Glomerular visceral epithelial cell (primary cell): ENCODE data around the gene PCED1B.
A peak's percentile ranks its signal among the peaks of the same experiment; 100 is the strongest.
"Not testable (repeated sequence)": the region's sequence is repeated elsewhere in the genome, so short reads cannot be mapped to it uniquely, and the experiment has no call there.

Source experiments
- DNase-seq: peaks from one replicate; pipeline ENCODE4 v3.0.0-alpha.2; 2016; ENCODE audit errors: extremely low spot score

PCED1B gene

DNA sequence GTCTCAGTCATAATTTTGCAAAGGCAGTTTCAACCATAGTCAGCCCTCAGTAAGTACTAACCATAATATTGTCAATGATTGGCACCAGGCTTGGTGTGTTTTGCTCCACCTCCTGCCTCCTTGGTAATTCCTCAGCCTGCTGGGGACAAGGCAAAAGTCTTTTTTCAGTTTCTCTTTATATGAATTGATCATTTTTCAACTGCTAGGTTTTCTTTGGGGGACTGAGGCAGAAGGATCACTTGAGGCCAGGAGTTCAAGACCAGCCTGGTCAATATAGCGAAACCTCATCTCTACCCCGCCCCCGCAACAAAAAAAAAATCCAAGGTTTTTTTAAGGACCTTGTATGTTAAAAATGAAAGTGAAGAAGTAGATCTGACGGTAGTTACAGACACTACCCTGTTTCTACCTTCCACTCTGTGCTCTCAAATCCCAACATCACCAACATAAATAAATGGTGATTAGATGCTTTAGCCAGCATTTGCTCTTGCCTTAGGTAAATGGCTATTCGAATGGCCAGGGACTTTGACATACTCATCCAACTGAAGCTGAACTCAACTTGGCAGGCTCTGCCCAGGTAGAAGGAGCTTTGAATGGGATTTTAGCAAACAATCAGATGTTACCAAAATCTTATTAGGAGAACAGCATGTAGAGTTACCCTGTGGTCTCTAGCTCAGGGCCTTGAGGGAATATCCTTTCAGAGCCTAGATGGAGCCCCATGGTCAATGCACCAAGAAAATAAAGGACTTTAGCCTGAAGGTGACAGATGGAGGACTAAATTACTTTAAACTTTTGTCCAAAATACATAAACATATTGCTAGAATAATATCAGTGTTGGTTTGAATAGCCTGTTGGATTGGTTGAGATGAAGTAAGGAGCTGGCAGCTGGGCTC lies 127.3 kb downstream of the PCED1B start:
- DNase-seq, result no peak

DNA sequence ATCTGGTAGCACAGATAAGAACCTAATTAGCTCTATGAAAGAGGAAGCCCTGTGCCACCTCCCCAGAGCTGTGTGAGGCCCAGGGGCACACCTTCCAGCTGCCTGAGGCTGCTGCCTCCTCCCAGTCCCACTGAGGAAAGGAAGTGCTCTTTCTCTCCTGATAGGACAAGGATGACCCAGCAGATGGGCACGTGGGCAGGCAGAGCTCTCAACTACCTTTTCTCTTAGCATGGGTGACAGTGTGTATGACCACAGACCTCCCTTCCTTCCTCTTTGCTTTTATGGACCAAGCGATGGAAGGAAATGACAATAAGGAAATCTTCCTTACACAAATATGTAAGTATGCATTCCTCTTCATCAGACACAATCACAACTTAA lies 127.9 kb downstream of the PCED1B start:
- no peak for DNase-seq

DNA sequence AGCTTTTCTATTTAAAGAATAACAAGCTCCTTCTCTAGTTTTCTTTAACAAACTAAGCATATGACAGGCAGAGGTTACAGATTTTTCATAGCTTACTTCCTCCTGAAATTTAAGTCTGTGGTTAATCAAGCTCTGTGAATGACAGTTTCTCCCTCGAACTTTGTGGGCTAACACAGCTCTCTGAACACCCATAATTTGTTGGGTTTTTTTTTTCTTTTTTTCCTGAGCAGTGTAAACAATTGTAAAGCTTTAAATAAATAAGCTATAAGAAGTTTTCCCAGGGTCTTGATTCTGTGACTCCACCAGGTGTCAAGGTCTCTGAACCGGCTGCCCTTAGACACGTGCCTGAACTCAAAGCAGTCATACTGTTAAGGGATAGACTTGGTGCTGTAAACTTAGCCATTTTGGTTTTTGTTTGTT lies 128.4 kb downstream of the PCED1B start:
- DNase-seq, result peak; percentile 10

DNA sequence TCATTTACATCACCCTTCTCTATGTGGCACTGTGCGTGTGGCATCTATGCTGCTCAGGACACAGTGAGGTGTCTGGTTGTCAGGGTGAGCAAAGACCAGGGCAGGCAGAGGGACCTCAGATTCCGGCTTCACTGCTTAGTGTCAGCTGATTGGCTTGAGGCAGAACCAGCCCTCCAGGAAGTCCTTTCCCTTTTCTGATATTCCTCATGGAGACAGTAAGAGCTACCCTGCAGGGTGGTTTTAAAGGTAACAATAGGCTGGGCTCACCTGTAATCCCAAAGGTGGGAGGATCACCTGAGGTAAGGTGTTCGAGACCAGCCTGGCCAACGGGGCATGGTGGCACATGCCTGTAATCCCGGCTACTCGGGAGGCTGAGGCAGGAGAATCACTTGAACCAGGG lies 129.6 kb downstream of the PCED1B start:
- DNase-seq, result no peak

DNA sequence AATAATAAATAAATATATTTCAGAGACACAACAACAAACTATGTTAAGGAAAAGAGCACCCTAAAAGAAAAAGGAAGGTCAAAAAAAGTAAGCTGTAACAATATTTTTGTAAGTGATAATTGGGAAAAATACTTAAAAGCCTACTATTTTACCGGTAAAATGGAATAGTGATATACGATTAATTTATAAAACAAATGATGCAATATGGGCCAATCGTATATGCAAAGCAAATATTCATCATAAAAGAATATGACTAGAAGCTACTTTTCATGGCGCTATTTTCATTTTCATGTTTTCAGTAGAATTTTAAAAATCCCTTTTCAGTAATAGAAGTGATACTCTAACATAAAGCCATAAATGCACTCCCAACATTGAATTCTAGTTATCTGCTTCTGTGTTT lies 131.4 kb downstream of the PCED1B start:
- no peak for DNase-seq

DNA sequence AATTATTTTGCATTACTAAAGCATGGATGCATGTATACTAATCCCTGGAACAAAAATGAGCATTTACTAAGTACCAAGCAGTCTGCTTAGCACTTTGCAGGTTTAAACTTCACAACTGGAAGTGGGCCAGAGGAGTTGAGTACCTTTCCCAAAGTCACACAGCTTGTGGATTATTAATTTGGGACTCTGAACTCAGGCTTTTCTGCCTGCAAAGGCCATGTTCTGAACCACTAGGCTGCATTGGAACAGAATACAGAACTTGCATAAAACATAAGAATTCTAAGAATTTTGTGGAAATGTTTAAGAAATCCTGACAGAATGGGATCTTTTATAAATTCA lies 133.2 kb downstream of the PCED1B start:
- DNase-seq, result no peak

DNA sequence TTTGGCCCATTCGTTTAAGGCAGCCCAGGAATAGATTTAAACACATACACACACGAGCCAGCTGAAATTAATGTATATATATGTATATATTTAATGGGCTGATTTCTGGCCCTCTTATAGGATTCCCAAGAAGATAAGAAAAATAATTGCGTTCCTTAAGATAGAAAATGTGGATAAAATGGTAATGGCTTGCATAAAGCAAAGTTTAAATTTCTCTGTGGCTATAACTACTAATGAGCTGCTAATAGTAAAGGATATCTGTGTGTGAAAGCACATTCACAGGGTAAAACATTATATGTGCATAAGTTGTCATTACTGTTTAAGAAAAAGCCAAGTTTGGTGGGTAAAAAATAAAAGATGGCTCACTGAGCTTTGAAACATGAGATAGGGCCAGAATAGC lies 134.0 kb downstream of the PCED1B start:
- DNase-seq, result no peak

DNA sequence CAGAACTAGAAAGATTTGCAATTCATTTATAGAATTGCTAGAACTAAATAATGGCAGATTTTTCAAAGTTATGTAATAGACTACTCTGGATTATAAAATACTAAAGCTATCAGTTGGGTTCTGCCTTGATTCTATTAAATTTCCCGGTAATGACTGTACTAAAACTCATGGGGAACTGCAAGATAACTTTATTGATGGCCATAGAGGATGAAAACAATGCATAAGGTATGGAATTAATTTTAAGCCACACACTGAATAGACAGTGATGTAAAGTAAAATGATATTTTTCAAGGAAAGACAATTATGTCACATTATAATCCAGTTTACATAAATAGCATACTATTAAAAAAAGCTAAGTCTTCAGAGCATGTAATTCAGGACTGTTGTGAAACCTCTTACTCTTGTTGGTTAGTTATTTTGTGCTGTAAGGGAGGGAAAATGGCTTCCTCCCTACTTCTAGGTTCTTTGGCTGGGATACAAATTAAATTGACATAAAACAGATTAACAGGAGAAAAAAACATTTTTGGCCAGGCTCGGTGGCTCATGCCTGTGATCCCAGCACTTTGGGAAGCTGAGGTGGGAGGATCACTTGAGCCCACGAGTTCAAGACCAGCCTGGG lies 134.7 kb downstream of the PCED1B start:
- DNase-seq, result no peak

DNA sequence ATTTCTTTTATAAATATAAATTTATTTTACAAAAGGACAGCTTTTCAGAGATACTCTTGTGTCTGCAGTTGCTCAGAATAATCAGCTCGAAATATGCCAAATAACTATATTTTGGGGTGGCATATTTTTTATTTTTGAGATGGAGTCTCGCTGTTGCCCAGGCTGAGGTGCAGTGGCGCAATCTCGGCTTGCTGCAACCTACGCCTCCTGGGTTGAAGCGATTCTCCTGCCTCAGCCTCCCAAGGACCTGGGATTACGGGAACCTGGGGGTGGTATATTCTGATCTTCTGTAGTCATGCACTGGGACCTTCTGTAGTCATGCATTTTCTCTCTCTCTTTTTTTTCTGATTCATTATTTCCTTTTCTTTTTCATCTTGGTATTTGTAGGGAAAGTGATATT lies 135.3 kb downstream of the PCED1B start:
- no peak for DNase-seq

DNA sequence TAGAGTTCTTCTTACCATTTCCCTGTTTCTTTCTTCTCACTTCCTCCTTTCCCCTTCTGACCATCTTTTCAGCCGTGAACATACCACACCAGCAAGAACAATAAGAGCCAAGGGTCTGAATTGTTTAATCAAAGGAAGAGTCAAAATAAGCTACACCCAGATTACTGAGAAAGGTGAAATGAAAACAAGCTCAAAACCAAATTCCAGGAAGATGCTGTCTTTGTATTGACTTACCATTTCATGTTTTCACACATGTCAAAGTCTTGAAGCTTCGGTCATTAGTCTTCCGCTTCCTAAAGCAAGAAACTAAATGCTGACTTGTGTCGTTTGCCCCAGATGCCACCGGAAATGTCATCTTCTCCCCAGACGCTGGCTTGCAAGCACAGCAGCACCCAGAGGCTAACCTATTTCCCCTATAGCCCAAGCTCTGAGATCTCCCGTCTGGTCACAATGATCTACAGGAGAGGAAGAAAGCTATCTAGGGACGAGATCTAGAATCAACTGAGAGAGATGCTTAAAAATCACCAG lies 136.8 kb downstream of the PCED1B start:
- no peak for DNase-seq

DNA sequence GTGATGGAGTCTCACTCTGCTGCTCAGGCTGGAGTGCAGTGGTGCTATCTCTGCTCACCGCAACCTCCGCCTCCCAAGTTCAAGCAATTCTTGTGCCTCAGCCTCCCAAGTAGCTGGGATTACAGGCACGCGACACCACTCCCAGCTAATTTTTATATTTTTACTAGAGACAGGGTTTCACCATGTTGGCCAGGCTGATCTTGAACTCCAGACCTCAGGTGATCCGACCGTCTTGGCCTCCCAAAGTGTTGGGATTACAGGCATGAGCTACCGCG lies 138.1 kb downstream of the PCED1B start:
- not testable (repeated sequence) for DNase-seq

DNA sequence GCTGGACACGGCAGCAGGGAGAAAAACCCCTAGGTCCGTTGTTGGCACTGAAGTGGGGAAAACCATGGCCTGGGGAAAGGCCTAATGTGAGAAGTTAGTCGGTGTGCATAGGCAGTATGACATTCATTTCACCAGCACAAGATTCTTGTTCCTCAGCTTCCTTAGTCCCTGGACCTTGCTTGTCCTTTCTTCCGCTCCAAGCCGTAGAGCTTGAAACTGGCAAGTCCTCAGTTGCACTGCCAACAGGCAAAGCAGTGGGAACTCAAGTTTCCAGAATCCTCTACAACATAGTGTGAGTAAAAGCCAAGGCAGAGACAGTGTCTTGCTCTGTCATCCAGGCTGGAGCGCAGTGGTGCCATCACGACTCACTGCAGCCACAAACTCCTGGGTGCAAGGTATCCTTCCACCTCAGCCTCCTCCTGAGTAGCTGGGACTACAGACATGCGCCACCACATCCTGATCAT lies 138.8 kb downstream of the PCED1B start:
- DNase-seq, result no peak

DNA sequence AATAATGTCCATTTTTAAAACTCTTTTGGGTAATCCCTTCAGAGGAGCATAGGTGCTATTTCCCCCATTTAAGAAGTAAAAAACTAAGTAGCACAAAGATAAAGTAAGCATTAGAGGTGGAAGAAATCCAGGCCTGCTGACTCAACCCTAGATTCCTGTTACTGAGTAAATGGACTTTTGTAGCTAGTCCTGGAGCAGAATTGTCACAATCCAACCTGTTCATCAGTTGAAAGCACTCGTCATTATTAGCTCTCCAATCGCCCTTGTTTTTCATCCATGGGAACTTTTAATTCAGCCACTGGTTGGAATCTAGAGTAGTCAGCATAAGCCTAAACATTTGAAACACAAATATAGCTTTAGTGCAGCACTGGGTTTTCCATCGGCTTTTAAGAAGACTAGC lies 139.8 kb downstream of the PCED1B start:
- no peak for DNase-seq

DNA sequence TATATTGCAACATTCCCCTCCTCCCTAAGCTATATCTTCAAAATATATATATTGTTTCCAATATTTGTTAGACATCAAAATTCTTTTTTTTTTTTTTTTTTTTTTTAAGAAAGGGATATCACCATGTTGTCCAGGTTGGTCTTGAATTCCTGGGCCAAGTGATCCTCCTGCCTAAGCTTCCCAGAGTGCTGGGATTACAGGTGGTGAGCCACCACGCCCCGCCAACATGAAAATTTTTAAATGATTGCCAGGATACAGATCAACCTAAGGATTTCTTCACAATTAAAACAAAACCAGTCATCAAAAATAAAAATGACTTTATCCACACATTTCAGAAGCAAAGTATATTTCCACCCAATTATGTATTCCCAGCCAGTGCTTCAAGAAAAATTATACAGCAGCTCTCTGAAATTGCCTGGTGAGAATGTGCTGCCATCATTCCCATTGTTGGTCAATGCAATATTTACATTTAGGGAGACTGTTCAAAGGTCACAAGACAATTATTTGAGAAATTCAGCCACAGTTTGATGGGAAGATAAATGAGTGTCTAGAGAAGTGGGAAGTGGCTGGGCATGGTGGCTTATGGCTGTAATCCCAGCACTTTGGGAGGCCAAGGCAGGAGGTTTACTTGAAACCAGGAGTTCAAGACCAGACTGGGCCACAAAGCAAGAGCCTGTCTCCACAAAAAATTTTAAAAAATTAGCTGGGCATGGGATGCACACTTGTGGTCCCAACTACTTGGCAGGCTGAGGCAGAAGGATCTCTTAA lies 142.0 kb downstream of the PCED1B start:
- no peak for DNase-seq

DNA sequence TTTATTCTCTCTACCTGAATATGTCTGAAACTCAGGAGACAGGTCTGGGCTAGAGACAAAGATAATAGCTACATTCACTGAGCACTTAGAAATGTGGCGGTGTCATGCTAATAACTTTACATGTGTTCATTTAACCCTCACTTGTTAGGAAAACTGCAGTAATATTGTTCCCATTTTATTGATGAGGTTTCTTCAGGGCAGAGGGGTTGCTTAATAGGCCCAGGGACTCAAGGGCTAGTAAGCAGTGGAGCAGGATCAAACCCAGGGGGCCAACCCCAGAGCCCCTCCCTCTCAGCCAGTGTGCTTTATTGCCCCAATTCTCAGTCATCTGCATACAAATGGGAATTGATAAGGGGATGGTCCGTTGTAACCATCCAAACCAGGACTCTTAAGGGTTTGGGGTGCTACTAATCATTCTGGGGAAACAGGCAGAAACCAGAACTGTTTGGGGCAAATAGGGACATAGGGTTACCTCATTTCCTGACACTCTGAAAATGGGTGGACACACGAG lies 143.2 kb downstream of the PCED1B start:
- no peak for DNase-seq

DNA sequence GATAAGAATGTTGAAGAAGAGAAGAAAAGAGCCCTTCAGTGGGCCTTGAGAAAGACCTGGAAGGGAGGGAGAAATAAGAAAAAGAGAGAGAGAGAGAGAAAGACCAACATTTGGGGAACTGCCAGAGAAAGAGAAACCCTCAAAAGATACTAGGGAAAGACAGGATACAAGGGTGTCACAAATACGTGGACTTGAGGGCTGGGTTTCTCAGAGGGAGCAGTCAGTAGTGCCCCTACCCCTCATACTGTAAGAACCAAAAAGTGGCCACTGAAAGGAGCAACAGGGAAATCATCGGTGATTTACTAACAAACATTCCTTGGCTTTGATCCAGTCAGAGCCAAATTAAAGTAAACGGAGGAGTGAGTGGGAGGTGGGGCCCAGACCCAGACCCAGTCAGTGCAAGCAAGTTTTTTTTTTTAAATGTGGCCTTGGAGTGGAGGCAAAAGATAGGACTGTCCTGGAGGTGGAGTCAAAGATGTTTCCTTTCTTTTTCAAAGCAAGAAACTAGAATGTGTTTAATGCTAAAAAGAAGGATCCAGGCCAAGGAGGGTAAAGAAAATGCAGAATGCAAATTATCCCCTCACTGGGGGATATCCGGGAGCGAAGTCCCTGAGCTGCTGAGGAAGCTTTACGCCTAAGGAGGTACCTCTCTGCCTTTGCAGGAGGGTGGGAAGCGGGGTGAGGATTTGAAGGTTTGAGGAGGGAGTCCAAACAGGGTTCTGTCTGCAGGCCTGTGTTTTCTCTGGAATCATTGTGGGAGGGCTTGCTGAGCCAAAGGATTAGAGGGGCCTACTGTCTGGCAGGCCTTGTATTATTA lies 143.8 kb downstream of the PCED1B start:
- DNase-seq, result no peak

DNA sequence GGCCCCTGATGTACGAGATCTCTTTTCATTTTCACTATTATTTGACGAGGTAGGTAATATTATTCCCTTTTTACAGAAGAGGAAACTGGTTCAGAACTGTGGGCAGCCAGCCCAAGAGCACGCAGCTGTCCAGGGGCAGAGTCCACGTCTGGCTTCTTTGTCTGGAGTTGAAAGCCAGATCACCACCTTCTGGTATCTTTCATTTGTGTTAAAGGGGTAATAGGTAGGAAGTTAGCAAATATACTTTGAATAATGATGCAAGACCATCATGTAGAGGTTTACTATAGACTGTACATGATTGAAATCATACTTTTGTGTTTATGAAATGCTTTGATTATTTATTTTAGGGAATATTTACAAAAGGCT lies 144.4 kb downstream of the PCED1B start:
- peak; percentile 46 for DNase-seq

DNA sequence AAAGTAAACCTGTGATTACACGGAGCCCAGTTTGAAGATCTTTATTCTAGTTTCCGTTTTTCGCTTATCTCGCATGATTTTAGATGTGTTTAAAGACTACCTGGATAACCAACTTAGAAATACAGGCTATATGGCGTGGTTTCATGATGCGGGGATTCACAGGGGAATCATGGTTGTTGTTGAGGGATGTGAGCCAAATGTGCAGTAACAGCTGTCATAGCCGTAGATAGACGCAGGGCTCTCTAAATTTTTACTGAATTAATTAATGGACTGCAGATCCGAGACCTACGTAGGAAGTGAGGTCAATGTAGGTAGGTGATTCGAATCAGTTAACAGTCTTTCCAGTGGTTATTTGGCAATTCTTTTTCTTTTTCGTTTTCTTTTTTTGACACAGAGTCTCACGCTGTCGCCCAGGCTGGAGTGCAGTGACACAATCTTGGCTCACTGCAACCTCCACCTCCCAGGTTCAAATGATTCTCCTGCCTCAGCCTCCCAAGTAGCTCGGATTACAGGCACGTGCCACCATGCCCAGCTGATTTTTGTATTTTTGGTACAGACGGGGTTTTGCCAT lies 145.2 kb downstream of the PCED1B start:
- DNase-seq, result no peak

DNA sequence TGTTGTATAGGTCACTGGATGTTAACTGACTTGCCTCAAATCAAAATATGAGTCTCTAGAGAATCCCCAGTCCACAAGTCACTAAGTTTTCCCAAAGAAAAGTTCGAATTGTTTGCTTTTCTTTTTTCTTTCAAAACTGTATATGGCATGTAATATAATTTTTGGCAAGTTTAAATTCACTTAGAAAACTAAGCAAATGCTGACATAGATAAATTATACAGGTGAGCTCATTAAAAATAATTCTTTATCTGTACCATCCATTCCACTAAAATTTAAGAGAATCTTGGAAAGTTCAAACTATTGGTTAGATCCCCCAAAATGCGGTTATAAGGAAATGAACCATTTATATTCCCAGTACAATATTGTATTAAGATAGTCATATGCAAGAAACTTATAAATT lies 145.9 kb downstream of the PCED1B start:
- DNase-seq, result no peak

DNA sequence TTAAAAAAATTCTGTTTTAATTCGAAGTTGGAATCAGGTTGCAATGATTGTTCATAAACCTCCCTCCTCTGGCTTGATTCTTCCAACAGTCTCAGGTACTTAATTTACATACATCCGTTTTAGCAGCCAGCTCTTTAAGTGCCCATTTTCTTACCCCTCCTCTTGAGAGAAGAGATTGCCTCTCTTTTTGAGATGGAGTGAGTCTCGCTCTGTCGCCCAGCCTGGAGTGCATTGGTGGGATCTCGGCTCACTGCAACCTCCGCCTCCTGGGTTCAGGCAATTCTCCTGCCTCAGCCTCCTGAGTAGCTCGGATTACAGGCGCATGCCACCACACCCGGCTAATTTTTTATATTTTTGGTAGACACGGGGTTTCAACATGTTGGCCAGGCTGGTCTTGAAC lies 146.8 kb downstream of the PCED1B start:
- no peak for DNase-seq

DNA sequence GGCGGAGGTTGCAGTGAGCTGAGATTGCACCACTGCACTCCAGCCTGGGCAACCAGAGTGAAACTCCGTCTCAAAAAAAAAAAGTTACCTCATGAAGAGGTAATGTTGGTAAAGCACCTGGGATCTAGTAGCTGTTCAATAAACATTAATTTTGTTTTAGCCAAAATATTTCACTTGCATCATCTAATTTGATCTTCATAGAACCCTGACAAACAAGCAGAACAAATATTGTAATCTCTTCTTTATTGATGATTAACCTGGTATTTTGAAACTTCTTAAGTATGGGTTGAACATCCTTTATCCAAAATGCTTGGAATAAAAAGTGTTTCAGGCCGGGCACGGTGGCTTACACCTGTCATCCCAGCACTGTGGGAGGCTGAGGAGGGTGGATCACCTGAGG lies 149.4 kb downstream of the PCED1B start:
- DNase-seq, result no peak
